ENCODE data around the gene CCDC157.
A peak's percentile ranks its signal among the peaks of the same experiment; 100 is the strongest.

The CCDC157 gene

GRCh38 chr22:30308518-30309230, 48.1 kb upstream of the CCDC157 start:
- H2BK120ac ChIP-seq (ENCODE audit: low read depth, low read length), result no peak overlapping the region
- H2BK5ac ChIP-seq (ENCODE audit: low read depth, low read length, poor library complexity, severe bottlenecking), result no peak overlapping the region
- no peak overlapping the region for H3K4ac ChIP-seq (ENCODE audit: low read depth in 1 of 2, low read length in 2 of 2)
- WGBS, result 66% methylated on average over 5 of the region's 5 CpGs
- no peak overlapping the region for H2BK12ac ChIP-seq (ENCODE audit: low read length in 2 of 2)
- peaks cover 5 to 7% of the 10 kb centered on the region in 2 experiments for H3K36me3 ChIP-seq (ENCODE audit: control insufficient read depth in 1 of 2, insufficient read depth in 2 of 2, low read depth in 1 of 2, low read length in 2 of 2)
- H3K27me3 ChIP-seq (ENCODE audit: control insufficient read depth in 1 of 2, insufficient read depth in 1 of 2, low read length in 2 of 2), result no peaks in the 10 kb centered on the region
- H3K4me3 ChIP-seq (ENCODE audit: insufficient read depth in 1 of 2, low read depth in 1 of 2, low read length in 2 of 2), result no peak overlapping the region
- DNase-seq, result peak; percentile 79
- H3K4me2 ChIP-seq (ENCODE audit: low read length, poor library complexity, severe bottlenecking), result no peak overlapping the region
- peaks cover 23% of the 10 kb centered on the region for H3K79me1 ChIP-seq (replicated peaks; ENCODE audit: low read length, poor library complexity, severe bottlenecking)
- no peak overlapping the region for H2AFZ ChIP-seq (ENCODE audit: low read depth, low read length)
- no peak overlapping the region for H4K91ac ChIP-seq (ENCODE audit: low read length)
- H3K23ac ChIP-seq (ENCODE audit: low read length in 2 of 2), result no peak overlapping the region
- H3K27ac ChIP-seq (ENCODE audit: low read length, poor library complexity, severe bottlenecking), result peak overlapping the region; percentile 33
- no peak overlapping the region for H3K18ac ChIP-seq (ENCODE audit: low read depth in 1 of 2, low read length in 2 of 2)
- no peaks in the 10 kb centered on the region for H3K9me3 ChIP-seq (ENCODE audit: control insufficient read depth, low read length)
- no peak overlapping the region for H4K8ac ChIP-seq (ENCODE audit: low read length)
- H2BK15ac ChIP-seq (ENCODE audit: low read depth, poor library complexity, severe bottlenecking), result no peak overlapping the region
- H2AK5ac ChIP-seq (ENCODE audit: low read length, severe bottlenecking), result peak overlapping the region; percentile 67
- peaks cover 58% of the 10 kb centered on the region for H3K4me1 ChIP-seq (ENCODE audit: control insufficient read depth, insufficient read depth, low read depth, low read length)
- H3K14ac ChIP-seq (ENCODE audit: low read length in 2 of 2), result no peak overlapping the region
- H3K9ac ChIP-seq (ENCODE audit: low read length), result no peak overlapping the region

- H2BK120ac ChIP-seq (ENCODE audit: low read depth, low read length), result no peak overlapping the region
- peak overlapping the region; percentile 8 for H2BK5ac ChIP-seq (ENCODE audit: low read depth, low read length, poor library complexity, severe bottlenecking)
- no peaks in the 10 kb centered on the region for H3K36me3 ChIP-seq (ENCODE audit: control insufficient read depth in 1 of 2, insufficient read depth in 2 of 2, low read depth in 1 of 2, low read length in 2 of 2)
- no peak overlapping the region for H3K4ac ChIP-seq (ENCODE audit: low read depth in 1 of 2, low read length in 2 of 2)
- H3K27me3 ChIP-seq (ENCODE audit: control insufficient read depth in 1 of 2, insufficient read depth in 1 of 2, low read length in 2 of 2), result no peaks in the 10 kb centered on the region
- H3K18ac ChIP-seq (ENCODE audit: low read depth in 1 of 2, low read length in 2 of 2), result no peak overlapping the region
- H2AK5ac ChIP-seq (ENCODE audit: low read length, severe bottlenecking), result peak overlapping the region; percentile 53
- WGBS, result 68% methylated on average over 6 of the region's 7 CpGs
- H2BK15ac ChIP-seq (ENCODE audit: low read depth, poor library complexity, severe bottlenecking), result no peak overlapping the region
- H3K4me1 ChIP-seq (ENCODE audit: control insufficient read depth, insufficient read depth, low read depth, low read length), result peaks cover 61% of the 10 kb centered on the region
- H2BK12ac ChIP-seq (ENCODE audit: low read length in 2 of 2), result no peak overlapping the region
- no peak overlapping the region for H2AFZ ChIP-seq (ENCODE audit: low read depth, low read length)
- H3K4me3 ChIP-seq (ENCODE audit: insufficient read depth in 1 of 2, low read depth in 1 of 2, low read length in 2 of 2), result peak overlapping the region in 1 of 2 experiments; percentile 43
- no peak overlapping the region for H4K91ac ChIP-seq (ENCODE audit: low read length)
- DNase-seq, result peak; percentile 89
- peak overlapping the region; percentile 14 for H3K27ac ChIP-seq (ENCODE audit: low read length, poor library complexity, severe bottlenecking)
- no peaks in the 10 kb centered on the region for H3K9me3 ChIP-seq (ENCODE audit: control insufficient read depth, low read length)
- H3K23ac ChIP-seq (ENCODE audit: low read length in 2 of 2), result no peak overlapping the region
- no peak overlapping the region for H3K14ac ChIP-seq (ENCODE audit: low read length in 2 of 2)
- no peak overlapping the region for H4K8ac ChIP-seq (ENCODE audit: low read length)
- H3K4me2 ChIP-seq (ENCODE audit: low read length, poor library complexity, severe bottlenecking), result no peak overlapping the region
- peak overlapping the region; percentile 48 for H3K9ac ChIP-seq (ENCODE audit: low read length)
- peaks cover 20% of the 10 kb centered on the region for H3K79me1 ChIP-seq (replicated peaks; ENCODE audit: low read length, poor library complexity, severe bottlenecking)
Observed at GRCh38 chr22:30309951-30310741, 46.7 kb upstream of the CCDC157 start.

DNA sequence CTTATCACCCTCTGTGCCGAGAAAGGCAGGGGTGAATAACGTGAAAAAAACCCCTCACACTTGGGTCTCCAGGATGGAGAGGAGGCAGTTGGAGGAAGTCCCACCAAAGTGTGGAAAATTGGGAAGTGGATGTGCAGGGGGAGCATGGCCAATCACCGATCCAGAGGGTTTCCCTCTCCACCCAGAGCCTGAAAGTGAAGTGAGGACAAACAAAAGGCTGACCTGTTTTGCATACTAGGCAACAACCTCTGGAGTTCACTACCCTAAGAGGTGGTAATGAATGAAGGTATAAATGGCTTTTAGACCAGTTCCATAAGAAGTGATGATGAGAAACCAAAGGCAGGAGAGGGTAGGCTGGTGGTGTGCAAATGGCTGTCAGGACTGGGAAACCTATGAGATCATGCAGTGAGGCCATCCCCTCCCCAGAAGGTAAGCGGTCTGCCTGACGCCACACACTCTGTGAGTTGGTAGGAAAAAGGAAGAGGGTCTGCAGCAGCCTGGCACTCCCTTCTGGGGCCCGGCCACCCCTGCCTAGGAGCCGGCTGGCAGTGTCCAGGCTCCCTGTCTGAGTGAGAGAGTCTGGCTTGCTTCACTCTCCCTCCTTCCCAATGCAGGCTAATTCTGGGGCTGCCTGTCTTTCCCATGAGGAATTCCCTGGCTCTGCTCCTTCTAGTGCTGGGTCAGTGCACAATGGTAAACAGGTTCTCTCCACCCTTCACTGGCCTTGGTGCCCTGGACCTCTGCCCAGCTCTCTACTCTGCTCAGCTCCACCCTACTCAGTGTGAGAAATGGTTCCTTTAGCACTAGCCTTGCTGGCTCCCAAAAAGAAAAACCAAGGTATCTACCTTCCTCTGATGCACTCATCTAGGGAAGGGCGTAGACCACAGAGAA, 45.7 kb upstream of the CCDC157 start:
- H3K27me3 ChIP-seq (ENCODE audit: control insufficient read depth in 1 of 2, insufficient read depth in 1 of 2, low read length in 2 of 2), result no peaks in the 10 kb centered on the region
- H3K4me2 ChIP-seq (ENCODE audit: low read length, poor library complexity, severe bottlenecking), result no peak overlapping the region
- no peak overlapping the region for H4K91ac ChIP-seq (ENCODE audit: low read length)
- no peak overlapping the region for H2AFZ ChIP-seq (ENCODE audit: low read depth, low read length)
- H2BK5ac ChIP-seq (ENCODE audit: low read depth, low read length, poor library complexity, severe bottlenecking), result no peak overlapping the region
- H3K36me3 ChIP-seq (ENCODE audit: control insufficient read depth in 1 of 2, insufficient read depth in 2 of 2, low read depth in 1 of 2, low read length in 2 of 2), result no peaks in the 10 kb centered on the region
- H3K14ac ChIP-seq (ENCODE audit: low read length in 2 of 2), result no peak overlapping the region
- no peak overlapping the region for H4K8ac ChIP-seq (ENCODE audit: low read length)
- peak; percentile 58 for DNase-seq
- peak overlapping the region in 1 of 2 experiments; percentile 0 for H3K18ac ChIP-seq (ENCODE audit: low read depth in 1 of 2, low read length in 2 of 2)
- no peak overlapping the region for H3K4ac ChIP-seq (ENCODE audit: low read depth in 1 of 2, low read length in 2 of 2)
- H3K9ac ChIP-seq (ENCODE audit: low read length), result peak overlapping the region; percentile 48
- H2AK5ac ChIP-seq (ENCODE audit: low read length, severe bottlenecking), result peak overlapping the region; percentile 19
- H2BK120ac ChIP-seq (ENCODE audit: low read depth, low read length), result no peak overlapping the region
- H2BK15ac ChIP-seq (ENCODE audit: low read depth, poor library complexity, severe bottlenecking), result no peak overlapping the region
- H3K27ac ChIP-seq (ENCODE audit: low read length, poor library complexity, severe bottlenecking), result peak overlapping the region; percentile 34
- no peaks in the 10 kb centered on the region for H3K9me3 ChIP-seq (ENCODE audit: control insufficient read depth, low read length)
- peak overlapping the region in 1 of 2 experiments; percentile 44 for H3K4me3 ChIP-seq (ENCODE audit: insufficient read depth in 1 of 2, low read depth in 1 of 2, low read length in 2 of 2)
- H3K4me1 ChIP-seq (ENCODE audit: control insufficient read depth, insufficient read depth, low read depth, low read length), result peaks cover 59% of the 10 kb centered on the region
- no peak overlapping the region for H2BK12ac ChIP-seq (ENCODE audit: low read length in 2 of 2)
- 91% methylated on average over 7 of the region's 8 CpGs for WGBS
- no peak overlapping the region for H3K23ac ChIP-seq (ENCODE audit: low read length in 2 of 2)
- peaks cover 13% of the 10 kb centered on the region for H3K79me1 ChIP-seq (replicated peaks; ENCODE audit: low read length, poor library complexity, severe bottlenecking)
